ENCODE measurements around the gene MINK1.

Gene MINK1

DNA sequence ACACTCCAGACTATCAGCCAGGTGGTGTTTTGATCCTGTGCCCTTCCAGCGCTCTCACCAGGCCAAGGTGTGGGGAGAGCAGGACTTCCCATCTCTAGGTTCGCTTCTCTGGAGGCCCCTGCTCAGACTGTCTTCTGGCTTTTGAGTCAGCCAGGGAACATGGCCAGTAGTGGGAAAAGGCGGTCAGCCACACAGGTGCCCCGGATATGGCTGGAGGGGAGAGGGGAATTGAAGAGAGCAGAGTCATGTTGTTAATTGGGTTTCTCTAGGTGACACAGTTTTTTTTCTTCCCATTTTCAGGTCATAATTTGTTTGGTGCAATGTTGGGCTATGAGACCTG, 1.5 kb downstream of the MINK1 start:
- Histone ChIP-seq H3K27ac (ENCODE audit: extremely low read depth, low read depth, low read length) (no peak overlapping the region; the same call in 1 of the 2 replicates), H3K4me1 (ENCODE audit: control insufficient read depth, insufficient read depth, low read length) (peaks cover 14% of the 10 kb centered on the region), H3K9me3 (ENCODE audit: control insufficient read depth, insufficient read depth, low read depth, low read length) (no peaks in the 10 kb centered on the region), H3K36me3 (ENCODE audit: control insufficient read depth in 2 of 2, insufficient read depth in 1 of 2, low read length in 2 of 2) (peaks cover 0 to 5% of the 10 kb centered on the region in 2 experiments; a peak in 1 of 3 replicates), H3K4me3 (ENCODE audit: low read depth, low read length) (peak overlapping the region; percentile 90; the same call in 1 of the 2 replicates)
- CTCF ChIA-PET: interaction anchor here (0.7 to 1.1 kb wide), 2 partner anchors 46 to 334 kb away, joined by 3 to 10 read pairs; no protein-coding TSS in a partner anchor
- TF ChIP-seq SP7 (tag by site-specific recombination; IDR thresholded peaks at IDR 0.05) (no peak), ZSCAN18 (tag by site-specific recombination; IDR thresholded peaks at IDR 0.05) (no peak), ZNF654 (tag by site-specific recombination; IDR thresholded peaks at IDR 0.05; ENCODE audit: low read depth) (no peak), ZBTB48 (tag by site-specific recombination; IDR thresholded peaks at IDR 0.05) (no peak), ZSCAN5A (tag by site-specific recombination; IDR thresholded peaks at IDR 0.05) (no peak), YY1 (tag by site-specific recombination; IDR thresholded peaks at IDR 0.05) (no peak), ZBTB7A (tag by site-specific recombination; IDR thresholded peaks at IDR 0.05; ENCODE audit: low read depth) (no peak), ZNF341 (tag by site-specific recombination; IDR thresholded peaks at IDR 0.05; ENCODE audit: low read depth) (no peak)
- TF ChIP-seq, protein P1, sequence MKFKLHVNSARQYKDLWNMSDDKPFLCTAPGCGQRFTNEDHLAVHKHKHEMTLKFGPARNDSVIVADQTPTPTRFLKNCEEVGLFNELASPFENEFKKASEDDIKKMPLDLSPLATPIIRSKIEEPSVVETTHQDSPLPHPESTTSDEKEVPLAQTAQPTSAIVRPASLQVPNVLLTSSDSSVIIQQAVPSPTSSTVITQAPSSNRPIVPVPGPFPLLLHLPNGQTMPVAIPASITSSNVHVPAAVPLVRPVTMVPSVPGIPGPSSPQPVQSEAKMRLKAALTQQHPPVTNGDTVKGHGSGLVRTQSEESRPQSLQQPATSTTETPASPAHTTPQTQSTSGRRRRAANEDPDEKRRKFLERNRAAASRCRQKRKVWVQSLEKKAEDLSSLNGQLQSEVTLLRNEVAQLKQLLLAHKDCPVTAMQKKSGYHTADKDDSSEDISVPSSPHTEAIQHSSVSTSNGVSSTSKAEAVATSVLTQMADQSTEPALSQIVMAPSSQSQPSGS (tag by site-specific recombination; IDR thresholded peaks at IDR 0.05; ENCODE audit: low read depth): no peak
- TF ChIP-seq, protein P2, sequence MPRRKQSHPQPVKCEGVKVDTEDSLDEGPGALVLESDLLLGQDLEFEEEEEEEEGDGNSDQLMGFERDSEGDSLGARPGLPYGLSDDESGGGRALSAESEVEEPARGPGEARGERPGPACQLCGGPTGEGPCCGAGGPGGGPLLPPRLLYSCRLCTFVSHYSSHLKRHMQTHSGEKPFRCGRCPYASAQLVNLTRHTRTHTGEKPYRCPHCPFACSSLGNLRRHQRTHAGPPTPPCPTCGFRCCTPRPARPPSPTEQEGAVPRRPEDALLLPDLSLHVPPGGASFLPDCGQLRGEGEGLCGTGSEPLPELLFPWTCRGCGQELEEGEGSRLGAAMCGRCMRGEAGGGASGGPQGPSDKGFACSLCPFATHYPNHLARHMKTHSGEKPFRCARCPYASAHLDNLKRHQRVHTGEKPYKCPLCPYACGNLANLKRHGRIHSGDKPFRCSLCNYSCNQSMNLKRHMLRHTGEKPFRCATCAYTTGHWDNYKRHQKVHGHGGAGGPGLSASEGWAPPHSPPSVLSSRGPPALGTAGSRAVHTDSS (tag by site-specific recombination; IDR thresholded peaks at IDR 0.05): no peak
- POLR2A ChIA-PET: interaction anchor here (0.6 to 2.4 kb wide), 5 partner anchors 8 to 666 kb away, joined by 3 to 9 read pairs (median 4); partner anchors contain the start of gene PLD2

GRCh38 chr17:4836221-4836620, 3.1 kb downstream of the MINK1 start:
- Histone ChIP-seq H3K36me3 (ENCODE audit: control insufficient read depth in 2 of 2, insufficient read depth in 1 of 2, low read length in 2 of 2) (peaks cover 0 to 5% of the 10 kb centered on the region in 2 experiments; a peak in 1 of 3 replicates), H3K9me3 (ENCODE audit: control insufficient read depth, insufficient read depth, low read depth, low read length) (no peaks in the 10 kb centered on the region), H3K4me1 (ENCODE audit: control insufficient read depth, insufficient read depth, low read length) (peaks cover 16% of the 10 kb centered on the region), H3K27ac (ENCODE audit: extremely low read depth, low read depth, low read length) (no peak overlapping the region), H3K4me3 (ENCODE audit: low read depth, low read length) (no peak overlapping the region)
- no peak for TF ChIP-seq PRDM1 (tag by site-specific recombination; IDR thresholded peaks at IDR 0.05)
- no peak for TF ChIP-seq ZNF792 (tag by site-specific recombination; IDR thresholded peaks at IDR 0.05)
- TF ChIP-seq ZNF654 (tag by site-specific recombination; IDR thresholded peaks at IDR 0.05; ENCODE audit: low read depth): no peak
- no peak for TF ChIP-seq ZNF629 (tag by site-specific recombination; IDR thresholded peaks at IDR 0.05)
- ChIA-PET CTCF (interaction anchor here (1.0 to 1.9 kb wide), 2 partner anchors 45 to 46 kb away, joined by 4 to 6 read pairs; no protein-coding TSS in a partner anchor), POLR2A (no interaction called here)

DNA sequence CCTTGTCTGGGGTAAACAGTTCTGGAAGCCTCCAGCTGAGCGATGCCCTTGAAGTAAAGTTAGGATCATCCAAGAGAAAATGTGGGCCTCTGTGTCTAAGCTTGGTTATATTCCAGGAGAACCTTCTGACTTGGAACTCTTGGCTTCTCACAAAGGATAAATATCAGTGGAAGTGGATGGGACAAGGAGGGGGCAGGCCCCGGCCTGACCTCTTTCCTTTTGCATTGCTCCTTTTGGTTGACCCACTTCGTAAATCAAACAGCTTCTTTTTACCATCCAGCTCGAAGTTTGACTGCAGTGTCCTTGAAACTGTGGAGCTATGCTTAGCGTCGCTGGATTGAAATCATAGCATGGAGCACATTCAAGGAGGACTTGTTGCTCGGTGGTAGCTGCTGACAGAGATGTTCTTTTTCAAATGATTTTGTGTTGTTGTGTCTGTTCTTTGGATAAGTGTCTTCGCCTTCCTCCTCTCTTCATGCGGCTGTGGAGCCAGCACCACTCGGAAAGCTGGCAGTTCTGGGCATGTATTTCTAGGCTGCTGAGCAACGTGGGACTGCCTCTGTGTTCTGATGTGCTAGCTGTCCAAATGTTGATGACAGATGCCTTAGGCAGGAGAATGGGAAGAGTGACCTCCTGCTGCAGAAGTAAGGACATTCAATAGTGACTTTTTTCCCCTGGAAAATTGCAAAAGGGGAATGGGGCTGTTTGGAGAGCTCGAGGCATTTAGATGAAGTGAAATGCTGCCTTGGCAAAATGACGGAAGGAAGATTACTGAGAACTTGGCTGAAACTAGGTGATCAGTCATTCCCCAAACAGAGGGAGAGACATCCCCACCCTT, 4.5 kb downstream of the MINK1 start:
- ChIA-PET CTCF (interaction anchor here (0.5 to 1.9 kb wide), 6 partner anchors 38 to 218 kb away, joined by 3 to 9 read pairs (median 3); partner anchors contain the start of gene PSMB6), POLR2A (interaction anchor here (0.6 to 1.2 kb wide), 3 partner anchors 10 to 47 kb away, joined by 3 read pairs; no protein-coding TSS in a partner anchor)

More for the DNA sequence above, 4.5 kb downstream of the MINK1 start:
- Histone ChIP-seq H3K9me3 (ENCODE audit: control insufficient read depth, insufficient read depth, low read depth, low read length) (no peaks in the 10 kb centered on the region), H3K4me3 (ENCODE audit: low read depth, low read length) (no peak overlapping the region), H3K4me1 (ENCODE audit: control insufficient read depth, insufficient read depth, low read length) (peaks cover 16% of the 10 kb centered on the region), H3K36me3 (ENCODE audit: control insufficient read depth in 2 of 2, insufficient read depth in 1 of 2, low read length in 2 of 2) (peaks cover 0 to 5% of the 10 kb centered on the region in 2 experiments; a peak in 1 of 3 replicates), H3K27ac (ENCODE audit: extremely low read depth, low read depth, low read length) (no peak overlapping the region)
- TF ChIP-seq SCRT1 (tag by site-specific recombination; IDR thresholded peaks at IDR 0.05; ENCODE audit: borderline replicate concordance): peak; percentile 63; the same call in 1 of the 2 replicates
- peak; percentile 70 for TF ChIP-seq ZBTB17 (tag by site-specific recombination; IDR thresholded peaks at IDR 0.05)
- TF ChIP-seq SCRT2 (tag by site-specific recombination; IDR thresholded peaks at IDR 0.05): peak; percentile 90
- TF ChIP-seq, protein P3, sequence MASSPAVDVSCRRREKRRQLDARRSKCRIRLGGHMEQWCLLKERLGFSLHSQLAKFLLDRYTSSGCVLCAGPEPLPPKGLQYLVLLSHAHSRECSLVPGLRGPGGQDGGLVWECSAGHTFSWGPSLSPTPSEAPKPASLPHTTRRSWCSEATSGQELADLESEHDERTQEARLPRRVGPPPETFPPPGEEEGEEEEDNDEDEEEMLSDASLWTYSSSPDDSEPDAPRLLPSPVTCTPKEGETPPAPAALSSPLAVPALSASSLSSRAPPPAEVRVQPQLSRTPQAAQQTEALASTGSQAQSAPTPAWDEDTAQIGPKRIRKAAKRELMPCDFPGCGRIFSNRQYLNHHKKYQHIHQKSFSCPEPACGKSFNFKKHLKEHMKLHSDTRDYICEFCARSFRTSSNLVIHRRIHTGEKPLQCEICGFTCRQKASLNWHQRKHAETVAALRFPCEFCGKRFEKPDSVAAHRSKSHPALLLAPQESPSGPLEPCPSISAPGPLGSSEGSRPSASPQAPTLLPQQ (tag by site-specific recombination; IDR thresholded peaks at IDR 0.05): no peak
- TF ChIP-seq YY2 (tag by site-specific recombination; IDR thresholded peaks at IDR 0.05): no peak
